Common myeloid progenitor, CD34-positive (primary cell): ENCODE results near the gene FAM229A.

Experiments
- CTCF ChIA-PET: fragments of 350-600 bp; sonication (Branson Sonifier 250); formaldehyde crosslinking; loops from one replicate; lab custom pipeline; 2021; ENCODE audit warnings: antibody characterized with exemption; lab: Charles Lee
- POLR2A ChIA-PET: fragments of 350-600 bp; sonication (Branson Sonifier 250); formaldehyde crosslinking; loops from one replicate; lab custom pipeline; 2021; ENCODE audit warnings: antibody characterized with exemption; lab: Charles Lee
- DNase-seq, 3 donors: peaks; one replicate each; pipeline versions ENCODE4 v3.0.0 to v3.0.0-alpha.2; 2013
- H3K27ac ChIP-seq, 2 experiments: 1 replicate in 1 of 2; 2 replicates in 1 of 2; pipeline ENCODE4 v1.7.0; 2013; ENCODE audit warnings: inconsistent platforms in 2 of 2, low read length in 2 of 2, mild to moderate bottlenecking in 2 of 2, low read depth in 1 of 2, moderate library complexity in 1 of 2; ENCODE audit not compliant: severe bottlenecking in 2 of 2, insufficient read depth in 1 of 2, poor library complexity in 1 of 2
- H3K27me3 ChIP-seq, 5 experiments: replicated peaks in 2 of 5; 1 replicate in 3 of 5; 2 replicates in 2 of 5; pipeline versions ENCODE4 v1.6.1 to v1.7.0; 2013; ENCODE audit warnings: low read length in 4 of 5, mild to moderate bottlenecking in 2 of 5, moderate library complexity in 2 of 5, inconsistent platforms in 1 of 5; ENCODE audit not compliant: insufficient read depth in 5 of 5, control insufficient read depth in 4 of 5
- H3K36me3 ChIP-seq, 4 experiments: 1 replicate in 2 of 4; 2 replicates in 2 of 4; pipeline versions ENCODE4 v1.6.1 to v1.7.0; 2013; ENCODE audit warnings: low read length in 3 of 4, control low read depth in 1 of 4, mild to moderate bottlenecking in 1 of 4; ENCODE audit not compliant: control insufficient read depth in 4 of 4, insufficient read depth in 4 of 4
- H3K4me1 ChIP-seq, 4 experiments: 1 replicate in 3 of 4; 2 replicates in 1 of 4; pipeline versions ENCODE4 v1.6.1 to v1.7.1; 2013; ENCODE audit warnings: low read length in 3 of 4, mild to moderate bottlenecking in 3 of 4, control low read depth in 1 of 4, inconsistent platforms in 1 of 4, moderate library complexity in 1 of 4; ENCODE audit not compliant: control insufficient read depth in 4 of 4, insufficient read depth in 4 of 4; ENCODE audit errors: control extremely low read depth in 1 of 4
- H3K4me3 ChIP-seq, 7 experiments: 1 replicate in 4 of 7; 2 replicates in 3 of 7; pipeline versions ENCODE4 v1.5.1 to v1.7.0; 2013; ENCODE audit warnings: mild to moderate bottlenecking in 7 of 7, low read length in 6 of 7, moderate library complexity in 6 of 7, inconsistent platforms in 2 of 7, low read depth in 2 of 7, control low read depth in 1 of 7; ENCODE audit not compliant: insufficient read depth in 4 of 7, control insufficient read depth in 1 of 7; ENCODE audit errors: extremely low read depth in 1 of 7
- H3K9me3 ChIP-seq, 5 experiments: 1 replicate in 4 of 5; 2 replicates in 1 of 5; pipeline versions ENCODE4 v1.6.1 to v1.7.1; 2013; ENCODE audit warnings: low read length in 4 of 5, mild to moderate bottlenecking in 2 of 5, inconsistent platforms in 1 of 5, low read depth in 1 of 5, moderate library complexity in 1 of 5; ENCODE audit not compliant: control insufficient read depth in 4 of 5, insufficient read depth in 2 of 5; ENCODE audit errors: control extremely low read depth in 1 of 5
- WGBS: methylation state at CpG from one replicate; pipeline ENCODE4 v1.1.5; 2013; ENCODE audit not compliant: insufficient coverage; 5-methylcytosine and 5-hydroxymethylcytosine counted together

Gene FAM229A

DNA sequence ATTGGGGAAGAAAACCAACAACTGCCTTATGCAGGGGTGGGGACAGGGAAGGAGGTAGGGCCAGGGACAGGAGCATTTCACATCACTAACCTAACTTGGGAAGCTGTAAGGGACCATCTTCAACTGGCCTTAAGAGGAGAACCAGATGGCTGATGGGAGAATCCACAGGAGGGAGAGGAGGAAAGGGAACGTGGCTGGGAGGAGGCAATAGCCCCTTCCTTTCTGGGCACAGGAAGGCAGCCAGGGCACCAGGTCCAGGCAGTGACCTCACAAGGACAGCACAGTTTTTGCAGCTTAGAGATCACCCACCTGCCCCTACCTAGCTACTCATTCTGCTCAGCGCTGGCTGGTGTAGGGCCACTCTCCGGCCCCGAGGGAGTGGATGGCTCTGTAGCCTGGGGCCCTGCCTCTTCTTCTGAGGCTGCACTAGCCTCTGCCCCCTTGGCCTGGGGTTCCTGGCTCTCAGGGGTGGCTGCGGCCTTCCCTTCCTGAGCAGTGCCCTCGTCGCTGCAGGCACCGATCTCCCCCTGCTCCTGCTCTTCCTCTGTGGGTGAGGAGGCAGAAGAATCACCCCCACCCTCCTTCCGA is 27.9 kb downstream of the FAM229A start:
- WGBS: 62% methylated on average over 5 of the region's 9 CpGs
- ChIA-PET CTCF (interaction anchor here (1.7 to 2.2 kb wide), 2 partner anchors 38 to 118 kb away, joined by 3 to 16 read pairs; no protein-coding TSS in a partner anchor), POLR2A (interaction anchor here (1.3 to 3.6 kb wide), 3 partner anchors 12 to 38 kb away, joined by 7 to 27 read pairs (median 13); partner anchors contain the start of genes FAM229A and TSSK3)
- no peaks in the 10 kb centered on the region for H3K9me3 ChIP-seq
- no peak for DNase-seq
- H3K27ac ChIP-seq: no peak overlapping the region
- peaks cover 0 to 3% (median 0%) of the 10 kb centered on the region in 5 experiments for H3K27me3 ChIP-seq
- H3K4me3 ChIP-seq: peak overlapping the region in 6 of 7 experiments; percentile 51 to 80 (median 66)
- peaks cover 0 to 48% (median 45%) of the 10 kb centered on the region in 4 experiments for H3K4me1 ChIP-seq
- peaks cover 9 to 46% (median 35%) of the 10 kb centered on the region in 4 experiments for H3K36me3 ChIP-seq

DNA sequence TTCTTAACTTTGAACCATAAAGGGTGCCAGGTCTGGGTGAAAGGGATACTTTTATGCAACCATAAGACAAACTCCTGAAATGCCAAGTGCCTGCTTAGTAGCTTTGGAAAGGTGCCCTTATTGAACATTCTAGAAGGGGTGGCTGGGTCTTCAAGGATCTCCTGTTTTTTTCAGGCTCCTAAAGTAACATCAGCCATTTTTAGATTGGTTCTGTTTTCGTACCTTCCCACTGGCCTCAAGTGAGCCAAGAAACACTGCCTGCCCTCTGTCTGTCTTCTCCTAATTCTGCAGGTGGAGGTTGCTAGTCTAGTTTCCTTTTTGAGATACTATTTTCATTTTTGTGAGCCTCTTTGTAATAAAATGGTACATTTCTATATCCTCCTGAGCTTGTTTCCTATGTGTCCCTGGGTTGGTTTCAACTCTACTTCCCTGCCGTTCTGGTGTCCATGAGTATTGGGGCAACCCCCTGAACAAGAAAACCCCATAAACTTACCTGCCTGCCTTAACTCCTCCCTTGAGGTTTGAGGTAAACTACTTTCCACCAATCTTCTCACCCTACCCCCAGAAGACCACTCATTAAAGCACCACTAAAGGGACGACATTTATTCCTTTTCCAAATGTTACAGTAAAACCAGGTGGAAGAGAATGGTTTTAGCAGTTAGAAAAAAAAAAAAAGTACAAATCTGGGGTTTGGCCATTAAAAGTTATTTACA is 28.9 kb downstream of the FAM229A start:
- Histone ChIP-seq H3K9me3 (no peaks in the 10 kb centered on the region), H3K4me1 (peaks cover 0 to 39% (median 36%) of the 10 kb centered on the region in 4 experiments), H3K4me3 (no peak overlapping the region), H3K36me3 (peaks cover 12 to 55% (median 43%) of the 10 kb centered on the region in 4 experiments), H3K27me3 (peaks cover 0 to 3% (median 0%) of the 10 kb centered on the region in 5 experiments), H3K27ac (no peak overlapping the region)
- DNase-seq: no peak
- 83% methylated on average over 1 of the region's 3 CpGs for WGBS
- ChIA-PET CTCF (interaction anchor here (1.3 to 2.2 kb wide), 4 partner anchors 10 to 117 kb away, joined by 3 to 16 read pairs (median 6); no protein-coding TSS in a partner anchor), POLR2A (no interaction called here)

DNA sequence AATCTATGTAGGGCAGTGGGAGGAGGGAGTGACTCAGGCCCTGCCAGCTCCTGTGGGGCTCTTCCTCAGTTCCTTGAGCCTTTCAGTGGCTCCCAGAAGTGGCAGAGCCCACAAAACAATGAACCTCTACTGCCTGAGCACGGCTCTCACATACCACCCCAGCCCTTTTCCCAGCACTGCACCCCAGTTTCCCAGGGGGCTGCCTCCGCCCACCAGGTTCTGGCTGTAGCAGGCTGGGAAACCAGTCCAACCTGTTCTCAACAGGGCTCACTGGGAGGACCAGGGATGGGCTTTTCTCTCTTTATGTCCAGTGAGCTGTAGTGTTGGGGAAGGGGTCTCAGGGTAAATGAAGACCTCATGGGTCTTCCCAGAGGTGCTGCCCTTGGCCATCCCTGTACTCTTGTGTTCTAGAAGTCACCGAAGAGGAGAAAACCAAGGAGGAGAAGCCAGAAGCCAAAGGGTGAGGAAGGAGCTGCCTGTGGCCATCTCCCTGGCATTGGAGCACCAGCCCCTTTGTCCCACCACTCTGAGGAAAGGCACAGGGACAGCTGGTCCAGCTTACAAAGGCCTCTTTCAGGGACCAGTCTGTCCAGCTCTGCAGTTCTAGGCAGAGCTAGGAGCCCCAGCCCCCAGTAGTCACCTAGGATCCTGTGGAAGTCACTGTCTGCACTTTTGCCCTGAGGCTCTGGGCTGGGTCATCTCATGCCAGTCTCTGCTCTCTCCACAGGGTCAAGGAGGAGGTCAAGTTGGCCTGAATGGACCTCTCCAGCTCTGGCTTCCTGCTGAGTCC is 29.8 kb downstream of the FAM229A start:
- Histone ChIP-seq H3K4me1 (peaks cover 0 to 30% (median 27%) of the 10 kb centered on the region in 4 experiments), H3K9me3 (no peaks in the 10 kb centered on the region), H3K27ac (no peak overlapping the region), H3K27me3 (peaks cover 0 to 3% (median 0%) of the 10 kb centered on the region in 5 experiments), H3K4me3 (no peak overlapping the region), H3K36me3 (peaks cover 18 to 65% (median 51%) of the 10 kb centered on the region in 4 experiments)
- no peak for DNase-seq
- POLR2A ChIA-PET: interaction anchor here (1.6 kb wide), 1 partner anchor 11 kb away, joined by 3 read pairs; no protein-coding TSS in a partner anchor
- CTCF ChIA-PET: interaction anchor here (0.8 to 2.2 kb wide), 8 partner anchors 9 to 117 kb away, joined by 3 to 16 read pairs (median 4); no protein-coding TSS in a partner anchor
- 100% methylated on average over 1 of the region's 3 CpGs for WGBS

DNA sequence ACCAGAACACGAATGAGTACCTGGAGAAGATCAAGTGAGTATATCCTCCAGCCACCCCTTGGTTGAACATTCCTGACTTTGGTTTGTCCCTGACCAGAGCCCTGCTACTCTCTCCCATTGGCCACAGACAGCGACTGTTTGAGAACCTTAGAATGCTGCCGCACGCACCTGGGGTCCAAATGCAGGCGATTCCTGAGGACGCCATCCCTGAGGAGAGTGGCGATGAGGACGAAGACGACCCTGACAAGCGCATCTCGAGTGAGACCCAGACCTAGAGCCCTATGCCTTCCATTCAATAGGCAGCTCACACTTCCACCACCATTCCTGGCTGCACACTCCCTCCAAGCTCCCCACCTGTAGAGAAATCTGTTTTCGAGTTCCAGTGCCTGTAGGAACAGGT is 30.7 kb downstream of the FAM229A start:
- peaks cover 0 to 21% (median 17%) of the 10 kb centered on the region in 4 experiments for H3K4me1 ChIP-seq

DNA sequence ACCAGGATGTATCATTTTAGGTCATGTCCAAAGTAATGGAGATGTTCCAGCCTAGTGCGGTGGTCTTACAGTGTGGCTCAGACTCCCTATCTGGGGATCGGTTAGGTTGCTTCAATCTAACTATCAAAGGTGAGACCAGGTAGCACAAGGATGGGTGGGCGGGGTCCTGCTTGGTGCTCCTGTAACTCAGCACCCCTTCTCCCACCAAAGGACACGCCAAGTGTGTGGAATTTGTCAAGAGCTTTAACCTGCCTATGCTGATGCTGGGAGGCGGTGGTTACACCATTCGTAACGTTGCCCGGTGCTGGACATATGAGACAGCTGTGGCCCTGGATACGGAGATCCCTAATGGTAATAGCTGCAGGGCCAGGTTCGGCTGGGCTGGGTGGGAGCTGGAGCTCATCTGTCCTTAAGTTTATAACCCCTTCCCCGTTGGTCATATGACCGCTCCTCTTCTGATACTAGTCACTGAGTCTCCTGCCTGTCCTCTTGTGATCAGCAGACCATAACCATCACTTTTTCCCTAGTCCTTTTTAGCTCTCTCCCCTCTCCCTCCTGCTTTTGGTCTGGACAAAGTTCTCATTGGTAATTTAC is 31.6 kb downstream of the FAM229A start:
- DNase-seq: no peak
- ChIA-PET CTCF (interaction anchor here (0.9 to 1.6 kb wide), 7 partner anchors 9 to 115 kb away, joined by 3 to 8 read pairs (median 4); no protein-coding TSS in a partner anchor), POLR2A (no interaction called here)
- H3K4me3 ChIP-seq: no peak overlapping the region
- H3K27ac ChIP-seq: no peak overlapping the region
- peaks cover 0 to 15% (median 12%) of the 10 kb centered on the region in 4 experiments for H3K4me1 ChIP-seq
- H3K36me3 ChIP-seq: peaks cover 21 to 79% (median 62%) of the 10 kb centered on the region in 4 experiments
- no peaks in the 10 kb centered on the region for H3K9me3 ChIP-seq
- WGBS: 98% methylated on average over 12 of the region's 12 CpGs
- H3K27me3 ChIP-seq: no peaks in the 10 kb centered on the region

More for the DNA sequence above, 30.7 kb downstream of the FAM229A start:
- no peaks in the 10 kb centered on the region for H3K9me3 ChIP-seq
- H3K4me3 ChIP-seq: no peak overlapping the region
- CTCF ChIA-PET: interaction anchor here (0.8 to 1.6 kb wide), 8 partner anchors 10 to 116 kb away, joined by 3 to 8 read pairs (median 4); no protein-coding TSS in a partner anchor
- WGBS: over 99% methylated on average over 11 of the region's 12 CpGs
- POLR2A ChIA-PET: interaction anchor here (1.6 kb wide), 1 partner anchor 10 kb away, joined by 3 read pairs; no protein-coding TSS in a partner anchor
- no peak overlapping the region for H3K27ac ChIP-seq
- peaks cover 21 to 73% (median 59%) of the 10 kb centered on the region in 4 experiments for H3K36me3 ChIP-seq
- DNase-seq: no peak
- H3K27me3 ChIP-seq: no peaks in the 10 kb centered on the region

DNA sequence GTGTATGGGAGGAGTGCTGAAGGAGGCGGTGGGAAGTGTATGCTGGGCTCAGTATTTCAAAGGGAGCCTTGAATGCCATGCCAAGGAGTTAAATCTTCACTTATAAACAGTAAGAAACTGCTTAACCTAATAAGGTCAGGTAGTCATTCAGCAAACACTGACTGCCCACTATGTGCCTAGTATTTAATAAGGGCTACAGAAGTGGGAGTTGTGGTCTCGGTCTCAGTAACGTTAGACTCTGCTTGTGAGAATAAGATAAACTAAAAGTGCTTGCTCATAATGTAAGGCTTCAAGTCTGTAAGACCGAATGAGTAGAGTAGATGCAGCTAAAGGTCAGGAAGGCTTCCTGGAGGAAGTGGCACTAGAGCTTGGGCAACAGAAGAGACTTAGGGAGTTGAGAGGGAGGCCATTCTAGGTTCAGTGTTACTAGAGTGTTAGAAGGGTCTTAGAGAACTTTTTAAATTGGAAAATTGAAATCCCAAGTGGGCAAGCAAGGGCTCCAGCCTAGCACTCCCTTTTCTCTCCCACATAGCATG is 32.3 kb downstream of the FAM229A start:
- H3K36me3 ChIP-seq: peaks cover 21 to 85% (median 67%) of the 10 kb centered on the region in 4 experiments
- ChIA-PET CTCF (interaction anchor here (1.1 to 1.3 kb wide), 2 partner anchors 30 to 81 kb away, joined by 4 read pairs; no protein-coding TSS in a partner anchor), POLR2A (no interaction called here)
- WGBS: 96% methylated on average over 3 of the region's 4 CpGs
- no peak overlapping the region for H3K4me3 ChIP-seq
- no peak overlapping the region for H3K27ac ChIP-seq
- no peak for DNase-seq
- no peaks in the 10 kb centered on the region for H3K9me3 ChIP-seq
- H3K4me1 ChIP-seq: peaks cover 0 to 11% (median 11%) of the 10 kb centered on the region in 4 experiments
- H3K27me3 ChIP-seq: no peaks in the 10 kb centered on the region
